Measurements from ENCODE around the gene APBB2.
A peak's percentile ranks its signal among the peaks of the same experiment; 100 is the strongest.

APBB2 gene

GRCh38 chr4:41232856-41233255 is 18.5 kb upstream of the APBB2 start:
- H3F3A ChIP-seq (ENCODE audit: insufficient read depth, low read length), result no peaks in the 10 kb centered on the region
- no peak for TF ChIP-seq EZH2 (IDR thresholded peaks at IDR 0.05; ENCODE audit: borderline replicate concordance, low read length)
- TF ChIP-seq, protein P1, sequence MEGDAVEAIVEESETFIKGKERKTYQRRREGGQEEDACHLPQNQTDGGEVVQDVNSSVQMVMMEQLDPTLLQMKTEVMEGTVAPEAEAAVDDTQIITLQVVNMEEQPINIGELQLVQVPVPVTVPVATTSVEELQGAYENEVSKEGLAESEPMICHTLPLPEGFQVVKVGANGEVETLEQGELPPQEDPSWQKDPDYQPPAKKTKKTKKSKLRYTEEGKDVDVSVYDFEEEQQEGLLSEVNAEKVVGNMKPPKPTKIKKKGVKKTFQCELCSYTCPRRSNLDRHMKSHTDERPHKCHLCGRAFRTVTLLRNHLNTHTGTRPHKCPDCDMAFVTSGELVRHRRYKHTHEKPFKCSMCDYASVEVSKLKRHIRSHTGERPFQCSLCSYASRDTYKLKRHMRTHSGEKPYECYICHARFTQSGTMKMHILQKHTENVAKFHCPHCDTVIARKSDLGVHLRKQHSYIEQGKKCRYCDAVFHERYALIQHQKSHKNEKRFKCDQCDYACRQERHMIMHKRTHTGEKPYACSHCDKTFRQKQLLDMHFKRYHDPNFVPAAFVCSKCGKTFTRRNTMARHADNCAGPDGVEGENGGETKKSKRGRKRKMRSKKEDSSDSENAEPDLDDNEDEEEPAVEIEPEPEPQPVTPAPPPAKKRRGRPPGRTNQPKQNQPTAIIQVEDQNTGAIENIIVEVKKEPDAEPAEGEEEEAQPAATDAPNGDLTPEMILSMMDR (IDR thresholded peaks at IDR 0.05; ENCODE audit: low read length), result no peak
- H3K9ac ChIP-seq (ENCODE audit: low read length), result no peak overlapping the region
- no peaks in the 10 kb centered on the region for H3K79me2 ChIP-seq (ENCODE audit: insufficient read depth, low read length)
- no peaks in the 10 kb centered on the region for H3K9me3 ChIP-seq (ENCODE audit: low read length)
- H4K20me1 ChIP-seq (ENCODE audit: insufficient read depth, low read length), result no peaks in the 10 kb centered on the region
- no peaks in the 10 kb centered on the region for H3K4me1 ChIP-seq (ENCODE audit: insufficient read depth, low read length, severe bottlenecking)
- no peak overlapping the region for H3K4me3 ChIP-seq (ENCODE audit: low read depth, low read length, poor library complexity, severe bottlenecking)
- no peak overlapping the region for H2AFZ ChIP-seq (ENCODE audit: low read length)
- H3K9me2 ChIP-seq (ENCODE audit: low read depth, low read length), result no peaks in the 10 kb centered on the region
- no peak overlapping the region for H3K27ac ChIP-seq (ENCODE audit: low read depth, low read length, poor library complexity, severe bottlenecking)
- no peaks in the 10 kb centered on the region for H3K36me3 ChIP-seq (ENCODE audit: insufficient read depth, low read length)
- no peaks in the 10 kb centered on the region for H3K27me3 ChIP-seq (ENCODE audit: insufficient read depth, low read length)
- no peak overlapping the region for H3K4me2 ChIP-seq (ENCODE audit: low read length)

GRCh38 chr4:41232406-41232805 is 18.1 kb upstream of the APBB2 start:
- Histone ChIP-seq H3F3A (ENCODE audit: insufficient read depth, low read length) (no peaks in the 10 kb centered on the region), H3K79me2 (ENCODE audit: insufficient read depth, low read length) (no peaks in the 10 kb centered on the region), H3K4me2 (ENCODE audit: low read length) (no peak overlapping the region), H3K9me3 (ENCODE audit: low read length) (no peaks in the 10 kb centered on the region), H4K20me1 (ENCODE audit: insufficient read depth, low read length) (no peaks in the 10 kb centered on the region), H3K4me3 (ENCODE audit: low read depth, low read length, poor library complexity, severe bottlenecking) (no peak overlapping the region), H3K36me3 (ENCODE audit: insufficient read depth, low read length) (no peaks in the 10 kb centered on the region), H3K4me1 (ENCODE audit: insufficient read depth, low read length, severe bottlenecking) (no peaks in the 10 kb centered on the region), H3K9me2 (ENCODE audit: low read depth, low read length) (no peaks in the 10 kb centered on the region), H3K27me3 (ENCODE audit: insufficient read depth, low read length) (no peaks in the 10 kb centered on the region), H3K9ac (ENCODE audit: low read length) (no peak overlapping the region), H2AFZ (ENCODE audit: low read length) (no peak overlapping the region), H3K27ac (ENCODE audit: low read depth, low read length, poor library complexity, severe bottlenecking) (no peak overlapping the region)
- no peak for TF ChIP-seq EZH2 (IDR thresholded peaks at IDR 0.05; ENCODE audit: borderline replicate concordance, low read length)
- TF ChIP-seq, protein P1 (IDR thresholded peaks at IDR 0.05; ENCODE audit: low read length), result peak; percentile 45

GRCh38 chr4:41227902-41228301 is 13.6 kb upstream of the APBB2 start:
- no peaks in the 10 kb centered on the region for H3K4me1 ChIP-seq (ENCODE audit: insufficient read depth, low read length, severe bottlenecking)
- no peaks in the 10 kb centered on the region for H3K36me3 ChIP-seq (ENCODE audit: insufficient read depth, low read length)
- H3K79me2 ChIP-seq (ENCODE audit: insufficient read depth, low read length), result no peaks in the 10 kb centered on the region
- H3K27me3 ChIP-seq (ENCODE audit: insufficient read depth, low read length), result no peaks in the 10 kb centered on the region
- no peaks in the 10 kb centered on the region for H3K9me3 ChIP-seq (ENCODE audit: low read length)
- H3K4me2 ChIP-seq (ENCODE audit: low read length), result no peak overlapping the region
- H3K9ac ChIP-seq (ENCODE audit: low read length), result no peak overlapping the region
- no peak for TF ChIP-seq EZH2 (IDR thresholded peaks at IDR 0.05; ENCODE audit: borderline replicate concordance, low read length)
- TF ChIP-seq, protein P1 (IDR thresholded peaks at IDR 0.05; ENCODE audit: low read length), result no peak
- no peaks in the 10 kb centered on the region for H3K9me2 ChIP-seq (ENCODE audit: low read depth, low read length)
- H2AFZ ChIP-seq (ENCODE audit: low read length), result no peak overlapping the region
- H3K4me3 ChIP-seq (ENCODE audit: low read depth, low read length, poor library complexity, severe bottlenecking), result no peak overlapping the region
- H3F3A ChIP-seq (ENCODE audit: insufficient read depth, low read length), result no peaks in the 10 kb centered on the region
- no peaks in the 10 kb centered on the region for H4K20me1 ChIP-seq (ENCODE audit: insufficient read depth, low read length)
- H3K27ac ChIP-seq (ENCODE audit: low read depth, low read length, poor library complexity, severe bottlenecking), result no peak overlapping the region

All from OCI-LY1 (cell line).